ENCODE results near the gene HIPK3.
A peak's percentile ranks its signal among the peaks of the same experiment; 100 is the strongest.

HIPK3 gene

GRCh38 chr11:33307984-33308383 lies 50.8 kb downstream of the HIPK3 start:
- peak; percentile 20 for DNase-seq

GRCh38 chr11:33309118-33309517 lies 51.9 kb downstream of the HIPK3 start:
- DNase-seq: no peak

GRCh38 chr11:33310720-33311500 lies 53.7 kb downstream of the HIPK3 start:
- DNase-seq: no peak

- no peak for DNase-seq
These were observed 54.5 kb downstream of the HIPK3 start for GRCh38 chr11:33311680-33312079.

- DNase-seq: no peak
These were observed 58.6 kb downstream of the HIPK3 start for GRCh38 chr11:33315822-33316221.

- DNase-seq: peak; percentile 41
These were observed 60.5 kb downstream of the HIPK3 start for GRCh38 chr11:33317662-33318061.

GRCh38 chr11:33320016-33320813 lies 63.0 kb downstream of the HIPK3 start:
- DNase-seq: no peak

- no peak for DNase-seq
These were observed 63.7 kb downstream of the HIPK3 start for GRCh38 chr11:33320814-33321330.

- no peak for DNase-seq
These were observed 64.2 kb downstream of the HIPK3 start for GRCh38 chr11:33321422-33321821.

- no peak for DNase-seq
These were observed 66.2 kb downstream of the HIPK3 start for GRCh38 chr11:33323421-33323820.

GRCh38 chr11:33324302-33324985 lies 67.3 kb downstream of the HIPK3 start:
- DNase-seq: no peak

GRCh38 chr11:33325451-33325850 lies 68.3 kb downstream of the HIPK3 start:
- DNase-seq: peak; percentile 8

- DNase-seq: peak; percentile 61
These were observed 72.6 kb downstream of the HIPK3 start for GRCh38 chr11:33329705-33330329.

- no peak for DNase-seq
These were observed 76.6 kb downstream of the HIPK3 start for GRCh38 chr11:33333816-33334215.

GRCh38 chr11:33334627-33335026 lies 77.4 kb downstream of the HIPK3 start:
- DNase-seq: no peak

GRCh38 chr11:33339247-33339646 lies 82.1 kb downstream of the HIPK3 start:
- DNase-seq: no peak

- no peak for DNase-seq
These were observed 87.4 kb downstream of the HIPK3 start for GRCh38 chr11:33344611-33345010.

GRCh38 chr11:33347490-33348125 lies 90.4 kb downstream of the HIPK3 start:
- DNase-seq: no peak

- DNase-seq: no peak
These were observed 93.1 kb downstream of the HIPK3 start for GRCh38 chr11:33350287-33350686.

GRCh38 chr11:33358150-33358831 lies 101.1 kb downstream of the HIPK3 start:
- no peak for DNase-seq

- DNase-seq: no peak
These were observed 103.5 kb downstream of the HIPK3 start for GRCh38 chr11:33360642-33361041.

All from fibroblast of skin of right quadriceps (primary cell).